Thyroid gland (tissue), 4 donors: Measurements from ENCODE around the gene UGT1A7. TPM values are rescaled to one million over a fixed set of nuclear protein-coding genes. Genes with fewer than 3 reads are reported as not detected.

ENCODE experiments used
- DNase-seq, 2 donors: peaks; one replicate each; pipeline ENCODE4 v3.0.0-alpha.2; 2019
- H3K27ac ChIP-seq, 3 donors: fragments of 200-600 bp; sonication (generic); 1 replicate in 2 of 3; 2 replicates in 1 of 3; pipeline ENCODE4 v1.5.1; 2016 to 2019; ENCODE audit warnings: mild to moderate bottlenecking in 1 of 3, moderate library complexity in 1 of 3
- H3K27me3 ChIP-seq: fragments of 200-600 bp; sonication (generic); one replicate; pipeline ENCODE4 v1.5.1; 2019
- H3K36me3 ChIP-seq, 2 donors: fragments of 200-600 bp; sonication (generic); one replicate each; pipeline ENCODE4 v1.5.1; 2016 to 2019
- H3K4me1 ChIP-seq, 2 donors: fragments of 200-600 bp; sonication (generic); one replicate each; pipeline ENCODE4 v1.5.1; 2017 to 2019
- H3K4me3 ChIP-seq, 3 donors: fragments of 200-600 bp; sonication (generic); replicated peaks in 1 of 3; 1 replicate in 2 of 3; 2 replicates in 1 of 3; pipeline ENCODE4 v1.5.1; 2016; ENCODE audit warnings: mild to moderate bottlenecking in 1 of 3
- H3K9me3 ChIP-seq: fragments of 200-600 bp; sonication (generic); one replicate; pipeline ENCODE4 v1.5.1; 2017
- CTCF ChIP-seq, 6 experiments: fragments of 200-600 bp in 3 of 6; fragments of 450-650 bp in 3 of 6; sonication (generic) in 3 of 6; IDR thresholded peaks; one replicate each; pipeline ENCODE4 v1.5.1; 2016 to 2019; ENCODE audit warnings: antibody characterized with exemption in 6 of 6, mild to moderate bottlenecking in 2 of 6, inconsistent platforms in 1 of 6, moderate library complexity in 1 of 6
- POLR2A ChIP-seq, 2 donors: fragments of 450-650 bp; IDR thresholded peaks; one replicate each; pipeline ENCODE4 v1.6.1; 2017; ENCODE audit warnings: antibody characterized with exemption in 2 of 2, mild to moderate bottlenecking in 2 of 2, moderate library complexity in 1 of 2
- WGBS, 2 donors: methylation state at CpG; one replicate each; pipeline ENCODE4 v1.1.5; 2017; 5-methylcytosine and 5-hydroxymethylcytosine counted together
- intact Hi-C: fragments of 100-400 bp; cut with DNase I; formaldehyde crosslinking; loops from one replicate; pipeline ENCODE4 v1.15.1; 2023
- total RNA-seq, 4 donors: library from RNA; depleted of rRNA; stranded (reverse); fragments of >200 nt; gene quantifications; one replicate each; pipeline ENCODE4 v1.2.3, GENCODE V29; 2016

The UGT1A7 gene
- total RNA-seq, 4 donors from 2014 or later, result not detected

- no peaks in the 10 kb centered on the region for H3K27me3 ChIP-seq
- H3K4me1 ChIP-seq, result no peaks in the 10 kb centered on the region
- no peaks in the 10 kb centered on the region for H3K36me3 ChIP-seq
- H3K27ac ChIP-seq, result no peak overlapping the region
- H3K9me3 ChIP-seq, result no peaks in the 10 kb centered on the region
- no peak overlapping the region for H3K4me3 ChIP-seq
- intact Hi-C loops, result no loop called here
- TF ChIP-seq CTCF (IDR thresholded peaks at IDR 0.05), result no peak
- TF ChIP-seq POLR2A (IDR thresholded peaks at IDR 0.05), result no peak
- 93 to 96% methylated on average over 6 to 7 of the region's 7 CpGs for WGBS, 2 donors
- DNase-seq, result no peak
Observed at GRCh38 chr2:233789554-233789953, 107.9 kb downstream of the UGT1A7 start.

DNA sequence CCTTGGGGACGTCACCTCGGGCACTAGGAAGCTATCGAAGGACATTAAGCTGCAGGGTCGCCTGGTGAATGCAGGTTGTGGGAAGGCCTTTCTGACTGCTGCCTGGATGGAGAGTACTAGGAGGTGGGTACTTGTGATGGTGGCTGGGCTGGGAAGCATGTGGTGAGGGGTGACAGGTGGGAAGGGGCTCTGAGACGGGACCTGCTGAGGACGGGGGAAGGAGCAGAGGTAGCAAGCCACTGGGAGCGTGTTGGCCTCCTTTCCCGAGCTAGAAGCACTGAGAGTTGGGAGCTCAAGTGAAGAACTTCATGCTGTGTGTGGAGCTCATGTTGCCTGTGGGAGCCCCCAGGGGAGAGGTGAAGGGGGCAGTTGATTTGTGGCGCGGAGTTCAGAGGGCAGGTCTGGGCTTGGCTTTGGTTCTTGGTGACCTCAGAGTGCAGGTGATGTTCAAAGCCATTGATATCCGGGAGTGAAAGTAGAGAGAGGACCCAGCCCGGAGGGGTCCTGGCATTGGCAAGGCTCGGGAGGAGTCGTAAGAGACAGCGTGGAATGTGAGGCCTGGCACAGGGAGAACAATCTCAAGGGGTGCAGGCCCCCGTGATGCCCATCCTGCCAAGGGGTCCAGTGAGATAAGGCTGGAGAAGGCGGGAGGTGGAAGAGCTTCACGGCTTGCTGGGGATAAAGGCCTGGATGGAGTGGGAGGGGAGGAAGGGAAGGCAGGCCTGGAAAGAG lies 109.6 kb downstream of the UGT1A7 start:
- H3K4me1 ChIP-seq, result no peaks in the 10 kb centered on the region
- intact Hi-C loops, result no loop called here
- H3K27ac ChIP-seq, result no peak overlapping the region
- H3K4me3 ChIP-seq, result no peak overlapping the region
- H3K36me3 ChIP-seq, result no peaks in the 10 kb centered on the region
- 83 to 86% methylated on average over 18 of the region's 18 CpGs for WGBS, 2 donors
- H3K9me3 ChIP-seq, result no peaks in the 10 kb centered on the region
- H3K27me3 ChIP-seq, result no peaks in the 10 kb centered on the region
- TF ChIP-seq CTCF (IDR thresholded peaks at IDR 0.05), result no peak
- TF ChIP-seq POLR2A (IDR thresholded peaks at IDR 0.05), result no peak
- no peak for DNase-seq

DNA sequence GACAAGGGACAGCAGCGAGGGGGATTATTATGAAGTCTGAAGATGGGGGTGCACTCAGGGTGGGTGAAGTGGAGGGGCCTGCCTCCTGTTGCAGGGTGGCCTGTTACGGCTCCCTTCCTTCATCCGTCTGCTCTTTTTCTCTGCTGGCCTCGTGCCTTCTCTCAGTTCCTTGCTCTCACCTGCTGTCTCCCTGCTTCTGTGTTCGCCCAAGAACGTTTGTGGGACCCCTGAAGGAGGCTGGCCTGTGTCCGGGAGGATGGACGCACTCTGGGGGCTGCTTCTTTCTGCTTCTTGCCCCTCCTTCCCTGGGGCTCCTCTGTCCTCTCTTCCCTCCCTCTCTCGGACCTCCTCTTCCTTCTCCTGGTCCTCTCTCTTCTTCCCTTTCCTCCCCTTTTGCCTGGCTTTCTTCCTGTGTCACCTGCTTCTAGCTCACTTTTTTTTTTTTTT lies 110.2 kb downstream of the UGT1A7 start:
- Histone ChIP-seq H3K9me3 (no peaks in the 10 kb centered on the region), H3K36me3 (no peaks in the 10 kb centered on the region), H3K4me3 (no peak overlapping the region), H3K27me3 (no peaks in the 10 kb centered on the region), H3K4me1 (no peaks in the 10 kb centered on the region), H3K27ac (no peak overlapping the region)
- WGBS, 2 donors, result 80 to 81% methylated on average over 9 of the region's 9 CpGs
- DNase-seq, result no peak
- intact Hi-C loops, result no loop called here
- TF ChIP-seq CTCF (IDR thresholded peaks at IDR 0.05) (no peak), POLR2A (IDR thresholded peaks at IDR 0.05) (no peak)

DNA sequence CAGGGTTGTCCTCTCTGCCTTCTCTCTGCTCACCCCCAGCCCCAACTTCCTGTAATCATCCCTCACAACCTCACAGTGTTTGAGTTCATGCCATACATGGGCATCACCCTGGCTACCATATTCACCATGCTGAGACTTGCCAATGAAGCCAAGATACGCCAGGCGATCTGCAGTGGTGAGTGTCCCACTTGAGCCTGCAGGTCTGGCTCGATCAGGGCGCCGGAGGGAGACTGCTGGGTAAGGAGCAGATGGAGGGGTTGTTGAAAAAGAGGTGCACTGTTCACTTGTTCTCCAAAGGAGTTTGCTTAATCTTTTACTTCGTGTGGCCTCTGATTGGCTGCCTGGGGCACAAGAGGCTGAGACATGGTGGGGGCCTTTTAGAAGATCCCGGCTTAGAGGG lies 111.0 kb downstream of the UGT1A7 start:
- Histone ChIP-seq H3K4me3 (no peak overlapping the region), H3K4me1 (no peaks in the 10 kb centered on the region), H3K27ac (no peak overlapping the region), H3K27me3 (no peaks in the 10 kb centered on the region), H3K36me3 (no peaks in the 10 kb centered on the region), H3K9me3 (no peaks in the 10 kb centered on the region)
- DNase-seq, result no peak
- 83 to 93% methylated on average over 7 of the region's 7 CpGs for WGBS, 2 donors
- TF ChIP-seq CTCF (IDR thresholded peaks at IDR 0.05), result no peak
- TF ChIP-seq POLR2A (IDR thresholded peaks at IDR 0.05), result no peak
- intact Hi-C loops, result no loop called here

DNA sequence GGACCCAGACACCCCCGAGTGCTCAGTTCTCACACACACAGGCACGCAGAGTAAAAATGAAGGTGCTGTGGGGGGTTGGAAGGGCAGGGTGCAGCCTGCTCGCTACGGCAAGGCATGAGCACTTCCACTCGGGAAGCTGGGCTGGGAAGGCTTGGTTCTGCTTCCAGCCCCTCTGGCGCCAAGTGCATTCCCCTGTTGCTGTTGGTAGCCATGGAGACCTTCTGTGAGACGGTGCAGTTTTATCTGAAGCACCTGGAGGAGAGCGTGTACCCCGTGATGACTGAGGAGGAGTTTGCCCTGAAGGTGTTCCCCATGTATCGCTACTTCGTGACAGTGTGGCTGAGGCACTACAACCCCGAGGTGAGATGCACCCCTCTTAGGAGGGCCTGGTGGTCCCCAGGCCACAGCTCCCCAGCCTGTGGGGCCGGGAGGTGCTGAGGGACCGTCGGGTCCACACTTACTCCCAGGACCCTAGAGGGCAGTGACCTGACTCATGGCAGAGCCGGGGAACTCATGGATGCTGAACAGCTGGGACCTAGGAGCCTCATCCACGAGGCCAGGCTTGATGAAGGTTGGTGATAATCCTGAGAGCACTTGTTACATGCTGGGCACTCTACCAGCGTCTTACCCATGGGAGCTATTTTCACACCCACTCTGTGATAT lies 111.9 kb downstream of the UGT1A7 start:
- H3K9me3 ChIP-seq, result no peaks in the 10 kb centered on the region
- H3K4me3 ChIP-seq, result no peak overlapping the region
- H3K27ac ChIP-seq, result no peak overlapping the region
- no peak for TF ChIP-seq CTCF (IDR thresholded peaks at IDR 0.05)
- TF ChIP-seq POLR2A (IDR thresholded peaks at IDR 0.05), result no peak
- H3K4me1 ChIP-seq, result no peaks in the 10 kb centered on the region
- intact Hi-C loops, result no loop called here
- WGBS, 2 donors, result 47 to 53% methylated on average over 10 to 11 of the region's 18 CpGs
- peak; percentile 48 to 72 for DNase-seq
- H3K27me3 ChIP-seq, result no peaks in the 10 kb centered on the region
- H3K36me3 ChIP-seq, result no peaks in the 10 kb centered on the region
